H9 (cell line): ENCODE results near the gene MZF1. TPM values are rescaled to one million over a fixed set of nuclear protein-coding genes. Genes with fewer than 3 reads are reported as not detected.

Source experiments
- DNase-seq: peaks from one replicate; pipeline ENCODE4 v3.0.0-alpha.2; 2017
- H2AFZ ChIP-seq: one replicate; pipeline ENCODE4 v1.6.1; 2013; ENCODE audit warnings: mild to moderate bottlenecking, low read length, control low read depth, moderate library complexity
- H2AK5ac ChIP-seq: 2 replicates; pipeline ENCODE4 v1.6.1; 2013; ENCODE audit warnings: low read length, control low read depth, mixed read lengths; ENCODE audit not compliant: insufficient read length
- H2BK120ac ChIP-seq: one replicate; pipeline ENCODE4 v1.6.1; 2013; ENCODE audit warnings: low read depth, mild to moderate bottlenecking, low read length, control low read depth, inconsistent platforms; ENCODE audit not compliant: poor library complexity, severe bottlenecking
- H2BK12ac ChIP-seq: 2 replicates; pipeline ENCODE4 v1.6.1; 2013; ENCODE audit warnings: low read length, control low read depth, mixed read lengths, low read depth; ENCODE audit not compliant: insufficient read length
- H2BK15ac ChIP-seq: 2 replicates; pipeline ENCODE4 v1.6.1; 2013; ENCODE audit warnings: low read depth, low read length, control low read depth
- H2BK20ac ChIP-seq: one replicate; pipeline ENCODE4 v1.6.1; 2013; ENCODE audit warnings: low read depth, mild to moderate bottlenecking, low read length, control low read depth, inconsistent platforms; ENCODE audit not compliant: poor library complexity, severe bottlenecking
- H2BK5ac ChIP-seq: 2 replicates; pipeline ENCODE4 v1.6.1; 2013; ENCODE audit warnings: low read length, control low read depth, mixed read lengths; ENCODE audit not compliant: insufficient read length
- H3K14ac ChIP-seq: 2 replicates; pipeline ENCODE4 v1.6.1; 2013; ENCODE audit warnings: low read length, control low read depth; ENCODE audit not compliant: insufficient read depth
- H3K18ac ChIP-seq: 2 replicates; pipeline ENCODE4 v1.6.1; 2013; ENCODE audit warnings: low read depth, mild to moderate bottlenecking, mixed read lengths, low read length, control low read depth; ENCODE audit not compliant: insufficient read length
- H3K23ac ChIP-seq: 2 replicates; pipeline ENCODE4 v1.6.1; 2013; ENCODE audit warnings: low read length, control low read depth, mixed read lengths, low read depth; ENCODE audit not compliant: insufficient read length
- H3K23me2 ChIP-seq: 2 replicates; pipeline ENCODE4 v1.6.1; 2013; ENCODE audit warnings: low read depth, mild to moderate bottlenecking, mixed read lengths, low read length, control low read depth; ENCODE audit not compliant: insufficient read length, poor library complexity, severe bottlenecking
- H3K27ac ChIP-seq: 2 replicates; pipeline ENCODE4 v1.5.1; 2013; ENCODE audit warnings: low read length, control low read depth, mixed read lengths, low read depth; ENCODE audit not compliant: insufficient read length
- H3K27me3 ChIP-seq: 2 replicates; pipeline ENCODE4 v1.6.1; 2013; ENCODE audit warnings: low read length, control low read depth, inconsistent platforms; ENCODE audit not compliant: insufficient read depth
- H3K4ac ChIP-seq: 2 replicates; pipeline ENCODE4 v1.6.1; 2013; ENCODE audit warnings: low read depth, mild to moderate bottlenecking, control low read depth, inconsistent platforms, low read length, moderate library complexity
- H3K4me1 ChIP-seq: 2 replicates; pipeline ENCODE4 v1.6.1; 2013; ENCODE audit warnings: low read length, control low read depth, inconsistent platforms; ENCODE audit not compliant: insufficient read depth
- H3K4me2 ChIP-seq: 2 replicates; pipeline ENCODE4 v1.6.1; 2013; ENCODE audit warnings: low read length, control low read depth, mixed read lengths; ENCODE audit not compliant: insufficient read length, insufficient read depth
- H3K56ac ChIP-seq: 2 replicates; pipeline ENCODE4 v1.6.1; 2013; ENCODE audit warnings: low read depth, mild to moderate bottlenecking, mixed read lengths, low read length, control low read depth; ENCODE audit not compliant: insufficient read length
- H3K79me1 ChIP-seq: 2 replicates; pipeline ENCODE4 v1.6.1; 2013; ENCODE audit warnings: low read depth, mild to moderate bottlenecking, moderate library complexity, low read length, control low read depth, inconsistent platforms; ENCODE audit not compliant: insufficient read depth, poor library complexity, severe bottlenecking
- H3K79me2 ChIP-seq: 2 replicates; pipeline ENCODE4 v1.6.1; 2013; ENCODE audit warnings: low read length, control low read depth, inconsistent platforms; ENCODE audit not compliant: insufficient read depth
- H3K9ac ChIP-seq: 2 replicates; pipeline ENCODE4 v1.6.1; 2013; ENCODE audit warnings: low read length, control low read depth, mixed read lengths; ENCODE audit not compliant: insufficient read length; ENCODE audit errors: extremely low read depth
- H3K9me3 ChIP-seq: one replicate; pipeline ENCODE4 v1.6.1; 2013; ENCODE audit warnings: low read depth, low read length, inconsistent platforms; ENCODE audit not compliant: control insufficient read depth
- H3T11ph ChIP-seq: one replicate; pipeline ENCODE4 v1.6.1; 2013; ENCODE audit warnings: mild to moderate bottlenecking, low read length, control low read depth, inconsistent platforms
- H4K20me1 ChIP-seq: one replicate; pipeline ENCODE4 v1.6.1; 2013; ENCODE audit not compliant: control insufficient read depth, insufficient read length, insufficient read depth
- H4K5ac ChIP-seq: 2 replicates; pipeline ENCODE4 v1.6.1; 2013; ENCODE audit warnings: low read depth, mild to moderate bottlenecking, mixed read lengths, low read length, control low read depth; ENCODE audit not compliant: insufficient read length
- H4K8ac ChIP-seq: replicated peaks from 2 replicates; pipeline ENCODE4 v1.6.1; 2013; ENCODE audit warnings: low read length, control low read depth, mixed read lengths, low read depth; ENCODE audit not compliant: insufficient read length
- H4K91ac ChIP-seq: 2 replicates; pipeline ENCODE4 v1.6.1; 2013; ENCODE audit warnings: low read depth, mild to moderate bottlenecking, moderate library complexity, mixed read lengths, low read length, control low read depth; ENCODE audit not compliant: insufficient read length
- H3K27ac Mint-ChIP-seq, 3 experiments: 2 replicates in 2 of 3; 3 replicates in 1 of 3; pipeline ENCODE4 v1.8.0; 2020 to 2021; ENCODE audit warnings: mixed read lengths in 3 of 3, mild to moderate bottlenecking in 1 of 3, moderate library complexity in 1 of 3
- H3K27me3 Mint-ChIP-seq: 2 replicates; pipeline ENCODE4 v1.8.0; 2021; ENCODE audit warnings: low read depth, mild to moderate bottlenecking, moderate library complexity, mixed read lengths
- H3K36me3 Mint-ChIP-seq, 3 experiments: 2 replicates in 2 of 3; 3 replicates in 1 of 3; pipeline ENCODE4 v1.8.0; 2020 to 2021; ENCODE audit warnings: low read depth in 3 of 3, mixed read lengths in 3 of 3; ENCODE audit not compliant: insufficient read depth in 1 of 3
- H3K4me1 Mint-ChIP-seq, 2 experiments: 2 replicates each; pipeline ENCODE4 v1.8.0; 2020; ENCODE audit warnings: mixed read lengths in 2 of 2
- H3K4me3 Mint-ChIP-seq, 2 experiments: 2 replicates in 1 of 2; 3 replicates in 1 of 2; pipeline ENCODE4 v1.8.0; 2020 to 2021; ENCODE audit warnings: mild to moderate bottlenecking in 2 of 2, mixed read lengths in 2 of 2, moderate library complexity in 1 of 2
- H3K9me3 Mint-ChIP-seq, 2 experiments: 2 replicates in 1 of 2; 3 replicates in 1 of 2; pipeline ENCODE4 v1.8.0; 2020; ENCODE audit warnings: mild to moderate bottlenecking in 2 of 2, mixed read lengths in 2 of 2, moderate library complexity in 1 of 2
- CTCF ChIP-seq: fragments of 200-600 bp; sonication (generic); conservative IDR thresholded peaks from 3 replicates; pipeline ENCODE4 v1.8.0; 2021; ENCODE audit warnings: antibody characterized with exemption, mild to moderate bottlenecking
- WGBS: extraction: QIAGEN DNeasy Blood & Tissue Kit; methylation state at CpG from one replicate; pipeline ENCODE4 v1.1.7; 2013; ENCODE audit warnings: missing lambda C conversion rate, low lambda C conversion rate, mixed read lengths; ENCODE audit not compliant: insufficient read length; ENCODE audit errors: extremely low coverage; 5-methylcytosine and 5-hydroxymethylcytosine counted together
- total RNA-seq: library from RNA; stranded (reverse); gene quantifications from 2 replicates; pipeline ENCODE4 v1.2.1, GENCODE V29; 2021

Gene MZF1
- total RNA-seq, 1 experiment from 2014 or later: 23.6 TPM

- Histone ChIP-seq H3K9ac (no peak overlapping the region), H3K4me2 (no peak overlapping the region), H2BK5ac (no peak overlapping the region), H3T11ph (no peak overlapping the region), H3K23me2 (peaks cover 5% of the 10 kb centered on the region), H2BK12ac (no peak overlapping the region), H3K79me1 (no peaks in the 10 kb centered on the region), H4K5ac (no peak overlapping the region), H3K79me2 (no peaks in the 10 kb centered on the region), H2AFZ (no peak overlapping the region), H2BK20ac (no peak overlapping the region), H4K91ac (no peak overlapping the region), H3K56ac (no peak overlapping the region), H4K20me1 (no peaks in the 10 kb centered on the region), H3K4me1 (no peaks in the 10 kb centered on the region), H4K8ac (no peak overlapping the region), H3K27me3 (no peaks in the 10 kb centered on the region), H3K23ac (no peak overlapping the region), H3K14ac (no peak overlapping the region), H3K27ac (no peak overlapping the region), H3K18ac (no peak overlapping the region), H2BK120ac (no peak overlapping the region), H2AK5ac (no peak overlapping the region), H3K4ac (no peak overlapping the region), H3K9me3 (no peaks in the 10 kb centered on the region), H2BK15ac (no peak overlapping the region)
- Mint-ChIP-seq H3K27me3 (peaks cover 2% of the 10 kb centered on the region; the same call in 1 of the 2 replicates), H3K4me1 (peaks cover 9 to 17% of the 10 kb centered on the region in 2 experiments), H3K27ac (peak overlapping the region in 1 of 3 experiments; percentile 54; a peak in 2 of 7 replicates), H3K4me3 (no peak overlapping the region), H3K36me3 (peaks cover 13 to 19% (median 14%) of the 10 kb centered on the region in 3 experiments), H3K9me3 (no peaks in the 10 kb centered on the region; a peak in 1 of 5 replicates)
- no CpG with 5 or more reads among the region's 8 CpGs for WGBS
- no peak for TF ChIP-seq CTCF
- no peak for DNase-seq
Observed at GRCh38 chr19:58579473-58580142, 6.5 kb upstream of the MZF1 start.
